Panc1 (cell line): Measurements from ENCODE around the gene FKBP1A. TPM values are rescaled to one million over a fixed set of nuclear protein-coding genes. Genes with fewer than 3 reads are reported as not detected.

Experiments used
- ATAC-seq: fragments of 200-7000 bp; cut with Tn5 transposase; 2 replicates; pipeline ENCODE4 v1.9.1; 2020; ENCODE audit warnings: mild to moderate bottlenecking, moderate library complexity
- BruUV-seq: library from RNA; stranded (reverse); fragments of 400-500 nt; replicated peaks from 2 replicates; lab custom pipeline; 2021; lab: Mats Ljungman, UMichigan
- CTCF ChIA-PET: fragments of 300-600 bp; sonication (Branson Sonifier 250); formaldehyde crosslinking; loops from one replicate; lab custom pipeline; 2022; ENCODE audit warnings: antibody characterized with exemption; lab: Charles Lee
- POLR2A ChIA-PET: fragments of 300-600 bp; sonication (Branson Sonifier 250); formaldehyde crosslinking; loops from one replicate; lab custom pipeline; 2022; ENCODE audit warnings: antibody characterized with exemption; lab: Charles Lee
- DNase-seq: peaks from one replicate; pipeline ENCODE4 v3.0.0-alpha.2; 2010; ENCODE audit warnings: low read depth, low spot score
- H3K27ac ChIP-seq: 2 replicates; pipeline ENCODE4 v1.5.1; 2011; ENCODE audit warnings: mild to moderate bottlenecking, low read length, inconsistent platforms
- H3K27me3 ChIP-seq: fragments of 200-500 bp; sonication (Bioruptor generic); 2 replicates; pipeline ENCODE4 v1.6.0; 2014; ENCODE audit warnings: low read length, inconsistent platforms; ENCODE audit not compliant: control insufficient read depth, insufficient read depth
- H3K36me3 ChIP-seq: fragments of 200-500 bp; sonication (Bioruptor generic); 2 replicates; pipeline ENCODE4 v1.5.1; 2014; ENCODE audit warnings: inconsistent platforms, mild to moderate bottlenecking, low read length, moderate library complexity; ENCODE audit not compliant: control insufficient read depth, insufficient read depth
- H3K4me1 ChIP-seq: 2 replicates; pipeline ENCODE4 v1.5.1; 2011; ENCODE audit warnings: inconsistent platforms, mild to moderate bottlenecking, low read length, moderate library complexity; ENCODE audit not compliant: control insufficient read depth, insufficient read depth
- H3K4me3 ChIP-seq, 2 experiments: 2 replicates each; pipeline ENCODE4 v1.5.1; 2011 to 2012; ENCODE audit warnings: low read depth in 2 of 2, low read length in 2 of 2, mild to moderate bottlenecking in 2 of 2, inconsistent platforms in 1 of 2, moderate library complexity in 1 of 2
- H3K9me3 ChIP-seq: fragments of 200-500 bp; sonication (Bioruptor generic); 2 replicates; pipeline ENCODE4 v1.5.1; 2014; ENCODE audit warnings: low read depth, mild to moderate bottlenecking, inconsistent platforms, low read length, moderate library complexity; ENCODE audit not compliant: control insufficient read depth, insufficient read depth
- CTCF ChIP-seq: fragments of 450-650 bp; IDR thresholded peaks from 2 replicates; pipeline ENCODE4 v1.5.1; 2017; ENCODE audit warnings: mild to moderate bottlenecking
- POLR2AphosphoS5 ChIP-seq: IDR thresholded peaks from 2 replicates; pipeline ENCODE4 v1.6.1; 2012; ENCODE audit warnings: mild to moderate bottlenecking, low read depth, low read length, moderate library complexity
- REST ChIP-seq, 2 experiments: IDR thresholded peaks; 2 replicates each; pipeline ENCODE4 v1.6.1; 2011 to 2012; ENCODE audit warnings: low read depth in 2 of 2, control low read depth in 1 of 2, low read length in 1 of 2, mild to moderate bottlenecking in 1 of 2, moderate library complexity in 1 of 2; ENCODE audit not compliant: insufficient read depth in 1 of 2
- SIN3A ChIP-seq: IDR thresholded peaks from 2 replicates; pipeline ENCODE4 v1.6.1; 2012; ENCODE audit warnings: low read depth, mild to moderate bottlenecking, low read length, moderate library complexity, borderline replicate concordance; ENCODE audit not compliant: insufficient read depth
- TCF7L2 ChIP-seq: IDR thresholded peaks from 2 replicates; pipeline ENCODE4 v1.6.1; 2011; ENCODE audit warnings: mild to moderate bottlenecking, low read depth, low read length, inconsistent platforms
- in situ Hi-C: cut with HindIII; loops from 2 replicates; pipeline ENCODE4 v1.10.0; 2016; ENCODE audit warnings: low sequenced_read_pairs, low pct_unique_long_range_greater_than_20kb
- intact Hi-C: fragments of 100-400 bp; cut with micrococcal nuclease; formaldehyde crosslinking; loops from one replicate; pipeline ENCODE4 v1.10.0; 2022; ENCODE audit not compliant: unreplicated experiment
- total RNA-seq: library from RNA; stranded (reverse); gene quantifications from one replicate; pipeline ENCODE4 v1.2.1, GENCODE V29; 2021; ENCODE audit not compliant: unreplicated experiment

The FKBP1A gene
- total RNA-seq, 1 experiment from 2014 or later, result 695 TPM

GRCh38 chr20:1321654-1321939 lies 71.3 kb downstream of the FKBP1A start:
- Histone ChIP-seq H3K27me3 (no peaks in the 10 kb centered on the region), H3K4me1 (peaks cover 17% of the 10 kb centered on the region), H3K9me3 (no peaks in the 10 kb centered on the region), H3K4me3 (no peak overlapping the region), H3K36me3 (no peaks in the 10 kb centered on the region), H3K27ac (no peak overlapping the region)
- ChIA-PET CTCF (no interaction called here), POLR2A (no interaction called here)
- DNase-seq (no peak), ATAC-seq (no peak)
- intact Hi-C loops, result no loop called here
- TF ChIP-seq POLR2AphosphoS5 (no peak), CTCF (no peak), TCF7L2 (no peak), REST (IDR thresholded peaks at IDR 0.05; ENCODE audit: insufficient read depth in 1 of 2, low read depth in 2 of 2, low read length in 1 of 2) (no peak), SIN3A (no peak)
- BruUV-seq, result no TSS peak
- in situ Hi-C loops, result no loop called here

- DNase-seq (no peak), ATAC-seq (no peak)
- Histone ChIP-seq H3K4me3 (no peak overlapping the region), H3K36me3 (no peaks in the 10 kb centered on the region), H3K4me1 (peaks cover 14% of the 10 kb centered on the region), H3K9me3 (no peaks in the 10 kb centered on the region), H3K27me3 (no peaks in the 10 kb centered on the region), H3K27ac (no peak overlapping the region)
- no TSS peak for BruUV-seq
- no peak for TF ChIP-seq CTCF
- no peak for TF ChIP-seq REST (IDR thresholded peaks at IDR 0.05; ENCODE audit: insufficient read depth in 1 of 2, low read depth in 2 of 2, low read length in 1 of 2)
- no peak for TF ChIP-seq POLR2AphosphoS5
- TF ChIP-seq SIN3A, result no peak
- TF ChIP-seq TCF7L2, result no peak
- intact Hi-C loops, result no loop called here
- in situ Hi-C loops, result no loop called here
- POLR2A ChIA-PET, result no interaction called here
- CTCF ChIA-PET, result no interaction called here
Observed at GRCh38 chr20:1320902-1321653, 71.8 kb downstream of the FKBP1A start.
